AG04449 (cell line): ENCODE measurements around the gene SUPT20H.

Source experiments
- CTCF ChIA-PET: fragments of 350-600 bp; formaldehyde crosslinking; extraction: SDS; loops from one replicate; lab custom pipeline; 2021; ENCODE audit warnings: antibody characterized with exemption; lab: Yijun Ruan, JAX
- POLR2A ChIA-PET: fragments of 400-600, 350-600 bp; formaldehyde crosslinking; extraction: SDS; loops from one replicate; lab custom pipeline; 2020; ENCODE audit warnings: antibody characterized with exemption, inconsistent platforms; lab: Yijun Ruan, JAX
- DNase-seq: peaks from one replicate; pipeline ENCODE4 v3.0.0-alpha.2; 2010; ENCODE audit warnings: low read depth, low spot score
- H3K4me3 ChIP-seq: 2 replicates; pipeline ENCODE4 v1.5.1; 2011; ENCODE audit warnings: low read depth, mild to moderate bottlenecking, control low read depth, low read length
- CTCF ChIP-seq: IDR thresholded peaks from one replicate; pipeline ENCODE4 v1.5.1; 2011; ENCODE audit warnings: mild to moderate bottlenecking, moderate library complexity, low read length, control low read depth, inconsistent platforms; ENCODE audit not compliant: insufficient read depth; ENCODE audit errors: missing control alignments

The SUPT20H gene

DNA sequence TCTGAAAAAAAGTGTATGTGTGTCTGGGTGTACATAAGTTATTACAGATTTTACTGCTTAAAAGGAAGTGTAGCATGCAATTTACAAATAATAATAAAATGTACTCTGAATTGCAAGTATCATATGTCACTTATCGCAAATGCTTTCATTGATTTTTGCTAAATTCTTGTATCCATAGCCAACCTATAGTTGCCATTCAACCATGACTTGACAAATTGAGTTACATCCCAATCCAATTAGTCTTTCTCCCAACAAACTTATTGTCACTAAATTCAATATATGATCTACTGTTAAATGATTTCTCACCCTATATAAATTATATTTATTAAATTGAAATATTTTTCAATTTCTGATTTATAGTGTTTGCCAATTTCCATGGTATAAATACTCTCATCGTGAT, 17.3 kb upstream of the SUPT20H start:
- POLR2A ChIA-PET, result no interaction called here
- DNase-seq, result no peak
- H3K4me3 ChIP-seq, result no peak overlapping the region
- no peak for TF ChIP-seq CTCF
- CTCF ChIA-PET, result interaction anchor here (2.5 to 4.6 kb wide), 3 partner anchors 17 to 529 kb away, joined by 7 to 81 read pairs (median 12); partner anchors contain the start of gene POSTN

- no peak for TF ChIP-seq CTCF
- DNase-seq, result no peak
- no peak overlapping the region for H3K4me3 ChIP-seq
- CTCF ChIA-PET, result interaction anchor here (0.7 to 4.6 kb wide), 13 partner anchors 9 to 795 kb away, joined by 3 to 81 read pairs (median 5); partner anchors contain the start of gene POSTN
- POLR2A ChIA-PET, result no interaction called here
Measured at GRCh38 chr13:37075164-37075563, 15.7 kb upstream of the SUPT20H start.

DNA sequence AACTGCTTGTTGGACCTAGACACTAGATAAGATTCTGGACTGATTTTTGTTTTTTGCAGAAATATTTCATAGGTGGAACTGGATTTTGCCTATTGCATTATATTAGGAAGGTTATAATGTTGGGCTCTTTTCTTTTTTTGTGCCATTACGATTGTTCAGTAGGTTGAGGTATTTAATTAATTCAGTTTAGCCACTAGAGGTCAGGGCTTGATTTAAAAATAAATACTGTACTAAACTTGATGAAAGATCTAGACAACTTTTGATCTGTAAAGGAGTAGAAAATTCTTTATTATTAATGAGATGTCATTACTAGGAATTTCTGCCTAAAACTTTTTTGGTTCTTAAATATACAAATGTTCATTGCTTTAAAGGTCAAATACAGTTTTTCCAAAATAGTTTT, 15.2 kb upstream of the SUPT20H start:
- POLR2A ChIA-PET, result no interaction called here
- CTCF ChIA-PET, result interaction anchor here (0.7 to 4.6 kb wide), 17 partner anchors 8 to 796 kb away, joined by 3 to 81 read pairs (median 4); partner anchors contain the start of gene POSTN
- H3K4me3 ChIP-seq, result no peak overlapping the region
- no peak for TF ChIP-seq CTCF
- DNase-seq, result no peak

- no peak overlapping the region for H3K4me3 ChIP-seq
- no peak for DNase-seq
- no peak for TF ChIP-seq CTCF
- ChIA-PET CTCF (interaction anchor here (0.8 kb wide), 1 partner anchor 532 kb away, joined by 3 read pairs; no protein-coding TSS in a partner anchor), POLR2A (no interaction called here)
Measured at GRCh38 chr13:37072024-37072423, 12.5 kb upstream of the SUPT20H start.

- DNase-seq, result no peak
- CTCF ChIA-PET, result interaction anchor here (0.7 to 4.1 kb wide), 14 partner anchors 10 to 789 kb away, joined by 3 to 30 read pairs (median 4); partner anchors contain the start of genes ALG5 and EXOSC8
- TF ChIP-seq CTCF, result no peak
- no peak overlapping the region for H3K4me3 ChIP-seq
- POLR2A ChIA-PET, result interaction anchor here (0.6 kb wide), 1 partner anchor 527 kb away, joined by 3 read pairs; no protein-coding TSS in a partner anchor
Measured at GRCh38 chr13:37070956-37071355, 11.5 kb upstream of the SUPT20H start.

- no peak for TF ChIP-seq CTCF
- ChIA-PET POLR2A (no interaction called here), CTCF (interaction anchor here (0.6 to 4.1 kb wide), 16 partner anchors 11 to 789 kb away, joined by 3 to 30 read pairs (median 4); partner anchors contain the start of genes ALG5 and EXOSC8)
- DNase-seq, result no peak
- H3K4me3 ChIP-seq, result no peak overlapping the region
Measured at GRCh38 chr13:37070145-37070695, 10.7 kb upstream of the SUPT20H start.
